Spinal cord (tissue), 10 donors: ENCODE data around the gene CREB5. TPM values are rescaled to one million over a fixed set of nuclear protein-coding genes. Genes with fewer than 3 reads are reported as not detected.

Source experiments
- DNase-seq, 6 donors: peaks; one replicate each; pipeline versions ENCODE4 v3.0.0 to v3.0.0-alpha.2; 2013 to 2015; ENCODE audit warnings: low spot score in 6 of 6, low read depth in 4 of 6
- H3K27ac ChIP-seq: one replicate; pipeline ENCODE4 v1.5.1; 2013; ENCODE audit warnings: low read depth, low read length, control low read depth
- H3K27me3 ChIP-seq: one replicate; pipeline ENCODE4 v1.6.1; 2013; ENCODE audit warnings: low read length; ENCODE audit not compliant: control insufficient read depth, insufficient read depth
- H3K36me3 ChIP-seq: one replicate; pipeline ENCODE4 v1.6.1; 2013; ENCODE audit warnings: low read length; ENCODE audit not compliant: control insufficient read depth, insufficient read depth
- H3K4me1 ChIP-seq: one replicate; pipeline ENCODE4 v1.6.1; 2013; ENCODE audit warnings: low read length; ENCODE audit not compliant: control insufficient read depth, insufficient read depth
- H3K4me3 ChIP-seq: one replicate; pipeline ENCODE4 v1.5.1; 2013; ENCODE audit warnings: low read depth, low read length, control low read depth
- H3K9me3 ChIP-seq: one replicate; pipeline ENCODE4 v1.6.1; 2013; ENCODE audit warnings: low read length; ENCODE audit not compliant: control insufficient read depth, insufficient read depth
- WGBS: methylation state at CpG from one replicate; pipeline ENCODE4 v1.1.5; 2013; ENCODE audit warnings: missing lambda C conversion rate; ENCODE audit not compliant: insufficient coverage; 5-methylcytosine and 5-hydroxymethylcytosine counted together
- polyA plus RNA-seq, 2 donors: library from polyadenylated mRNA; unstranded; fragments of 120-200 nt; gene quantifications; one replicate each; pipeline ENCODE4 v1.2.1, GENCODE V29; 2013; ENCODE audit not compliant: insufficient read length in 2 of 2
- total RNA-seq, 2 donors: library from RNA; depleted of rRNA in 1 of 2; stranded (reverse); fragments of 120-200 nt in 1 of 2; fragments of >200 nt in 1 of 2; gene quantifications; one replicate each; pipeline versions ENCODE4 v1.2.3 to v1.2.4, GENCODE V29; 2013 to 2014
- donor health status: healthy.

CREB5 gene
- total and polyA plus RNA-seq, 4 donors = 15.3 to 34.3 (median 17.0) TPM

- H3K27me3 ChIP-seq = no peaks in the 10 kb centered on the region
- no peak overlapping the region for H3K4me3 ChIP-seq
- DNase-seq = no peak
Observed at GRCh38 chr7:28613262-28613661, 200.9 kb downstream of the CREB5 start.

DNA sequence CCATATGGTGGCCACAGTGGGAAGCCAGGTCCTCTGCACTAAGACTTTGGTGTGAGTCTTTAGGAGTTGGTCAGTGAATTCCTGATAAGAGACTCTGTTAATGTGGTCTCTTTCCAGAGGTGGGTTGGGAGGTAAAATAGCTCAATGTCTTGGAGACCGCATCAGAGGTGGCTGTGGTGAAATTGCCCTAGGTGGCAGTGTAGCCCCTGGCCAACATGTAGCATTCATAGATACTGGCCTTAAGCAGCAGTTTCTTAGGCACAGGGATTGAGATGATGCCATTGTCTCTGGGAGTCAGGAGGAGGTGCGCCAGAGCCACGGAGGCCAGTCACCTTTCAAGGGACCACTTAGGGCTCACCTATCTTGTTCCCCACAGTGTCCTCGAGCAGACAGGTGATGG, 202.8 kb downstream of the CREB5 start:
- Histone ChIP-seq H3K36me3 (no peaks in the 10 kb centered on the region), H3K4me1 (peaks cover under 1% of the 10 kb centered on the region), H3K9me3 (no peaks in the 10 kb centered on the region), H3K27me3 (no peaks in the 10 kb centered on the region), H3K27ac (no peak overlapping the region), H3K4me3 (no peak overlapping the region)
- no peak for DNase-seq
- WGBS = 76% methylated on average over 4 of the region's 4 CpGs

More at GRCh38 chr7:28613262-28613661, 200.9 kb downstream of the CREB5 start:
- Histone ChIP-seq H3K9me3 (no peaks in the 10 kb centered on the region), H3K36me3 (no peaks in the 10 kb centered on the region), H3K27ac (no peak overlapping the region), H3K4me1 (peaks cover 6% of the 10 kb centered on the region)
- 80% methylated on average over 1 of the region's 6 CpGs for WGBS

DNA sequence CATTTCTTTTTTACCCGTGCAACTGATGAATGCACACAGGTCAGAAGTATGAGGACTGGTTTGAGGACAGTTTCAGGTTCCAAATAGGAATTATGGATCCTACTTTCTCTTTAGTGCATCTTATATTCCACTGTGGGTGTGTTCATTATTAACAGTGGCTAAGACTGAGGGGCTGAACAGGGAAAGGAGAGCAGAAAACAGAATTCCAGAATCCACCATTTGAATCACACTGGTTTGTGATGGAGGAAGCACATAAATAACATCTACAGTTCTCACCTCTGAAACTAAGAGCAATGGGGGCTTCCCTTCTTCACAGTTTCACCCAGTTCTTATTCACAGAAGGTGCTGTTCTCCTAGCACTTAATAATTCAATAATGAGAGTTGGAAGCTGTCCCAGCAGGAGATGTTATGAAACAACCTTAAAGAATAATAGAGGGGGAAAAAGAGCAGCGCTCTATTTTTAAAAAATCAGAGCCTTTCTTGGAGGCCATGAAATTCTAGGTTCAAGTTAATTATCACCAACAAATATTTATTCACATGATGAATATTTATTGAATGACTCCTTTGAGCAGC, 205.1 kb downstream of the CREB5 start:
- H3K27ac ChIP-seq = no peak overlapping the region

DNA sequence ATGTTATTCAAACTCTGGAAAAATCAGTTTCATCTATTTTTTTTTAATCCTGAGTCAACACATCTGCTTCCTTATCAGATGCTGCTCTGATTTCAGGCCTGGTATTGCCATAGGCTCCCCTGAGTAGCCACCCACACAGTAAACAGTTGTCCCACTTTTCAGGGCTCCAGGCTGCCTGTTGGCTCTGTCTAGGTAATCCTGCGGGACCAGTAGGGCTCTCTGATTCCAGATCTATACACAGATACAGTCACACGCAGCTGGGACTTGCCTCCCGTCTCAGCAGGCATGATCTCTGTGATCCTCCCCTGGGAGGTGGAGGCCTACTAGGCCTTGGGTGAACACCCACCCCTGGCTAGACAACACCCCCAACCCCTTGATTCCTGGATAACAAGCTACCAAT, 206.1 kb downstream of the CREB5 start:
- WGBS = 92% methylated on average over 2 of the region's 3 CpGs
- H3K4me3 ChIP-seq = no peak overlapping the region
- H3K27me3 ChIP-seq = no peaks in the 10 kb centered on the region
- DNase-seq = no peak
- no peaks in the 10 kb centered on the region for H3K36me3 ChIP-seq
- no peaks in the 10 kb centered on the region for H3K9me3 ChIP-seq
- H3K4me1 ChIP-seq = no peaks in the 10 kb centered on the region
- H3K27ac ChIP-seq = no peak overlapping the region

More for the DNA sequence above, 205.1 kb downstream of the CREB5 start:
- no peak for DNase-seq
- Histone ChIP-seq H3K4me1 (no peaks in the 10 kb centered on the region), H3K27me3 (no peaks in the 10 kb centered on the region), H3K36me3 (no peaks in the 10 kb centered on the region), H3K4me3 (no peak overlapping the region), H3K9me3 (no peaks in the 10 kb centered on the region)
- no CpG with 5 or more reads among the region's 2 CpGs for WGBS

DNA sequence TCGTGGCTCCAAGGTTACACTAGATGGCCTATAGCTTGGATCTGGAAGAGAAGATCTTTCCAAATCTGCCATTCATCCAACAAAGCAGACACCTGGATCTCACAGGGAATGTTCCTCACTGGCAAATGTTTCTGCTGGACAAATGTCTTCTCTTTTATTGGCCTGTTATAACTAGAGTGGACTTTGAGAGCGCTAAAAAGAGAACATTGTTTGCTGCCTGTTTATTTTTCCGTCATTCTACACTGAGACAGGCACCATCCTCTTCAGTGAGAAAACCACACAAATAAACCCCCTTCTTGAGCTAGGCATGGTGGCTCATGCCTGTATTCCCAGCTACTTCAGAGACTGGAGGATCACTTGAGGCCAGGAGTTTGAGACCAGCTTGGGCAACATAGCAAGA, 206.9 kb downstream of the CREB5 start:
- Histone ChIP-seq H3K4me1 (no peaks in the 10 kb centered on the region), H3K4me3 (no peak overlapping the region), H3K27me3 (no peaks in the 10 kb centered on the region), H3K9me3 (no peaks in the 10 kb centered on the region), H3K36me3 (no peaks in the 10 kb centered on the region), H3K27ac (no peak overlapping the region)
- DNase-seq = no peak
- WGBS = 93% methylated on average over 2 of the region's 3 CpGs

- Histone ChIP-seq H3K9me3 (no peaks in the 10 kb centered on the region), H3K36me3 (no peaks in the 10 kb centered on the region), H3K4me1 (no peaks in the 10 kb centered on the region), H3K27ac (no peak overlapping the region), H3K27me3 (no peaks in the 10 kb centered on the region), H3K4me3 (no peak overlapping the region)
- WGBS = 93% methylated on average over 5 of the region's 6 CpGs
- DNase-seq = no peak
Observed at GRCh38 chr7:28621369-28621841, 209.1 kb downstream of the CREB5 start.

- no peaks in the 10 kb centered on the region for H3K9me3 ChIP-seq
- H3K36me3 ChIP-seq = no peaks in the 10 kb centered on the region
- H3K4me3 ChIP-seq = no peak overlapping the region
- no peaks in the 10 kb centered on the region for H3K4me1 ChIP-seq
- no peak overlapping the region for H3K27ac ChIP-seq
- no peak for DNase-seq
- H3K27me3 ChIP-seq = no peaks in the 10 kb centered on the region
- WGBS = no CpG with 5 or more reads among the region's 5 CpGs
Observed at GRCh38 chr7:28623105-28623730, 210.9 kb downstream of the CREB5 start.

DNA sequence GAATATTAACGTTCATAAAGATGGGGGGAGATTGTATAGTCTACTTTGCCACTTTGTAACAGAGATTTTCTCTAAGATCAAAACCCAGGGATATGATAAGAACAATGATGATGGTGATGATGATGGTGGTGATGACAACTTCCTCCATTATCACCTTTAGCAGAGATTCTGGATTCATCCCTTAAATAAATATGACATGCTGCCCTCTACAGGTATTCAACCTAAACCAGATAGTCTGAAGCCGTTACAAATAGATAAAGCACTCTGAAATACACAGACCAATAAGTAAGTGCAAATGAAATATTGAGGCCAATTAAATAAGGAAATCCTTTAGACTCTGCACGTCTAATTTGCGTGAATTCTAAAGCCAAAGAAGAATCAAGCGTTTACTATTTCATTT, 211.5 kb downstream of the CREB5 start:
- no CpG with 5 or more reads among the region's 5 CpGs for WGBS
- DNase-seq = peak in 1 of 6 donors; percentile 71

DNA sequence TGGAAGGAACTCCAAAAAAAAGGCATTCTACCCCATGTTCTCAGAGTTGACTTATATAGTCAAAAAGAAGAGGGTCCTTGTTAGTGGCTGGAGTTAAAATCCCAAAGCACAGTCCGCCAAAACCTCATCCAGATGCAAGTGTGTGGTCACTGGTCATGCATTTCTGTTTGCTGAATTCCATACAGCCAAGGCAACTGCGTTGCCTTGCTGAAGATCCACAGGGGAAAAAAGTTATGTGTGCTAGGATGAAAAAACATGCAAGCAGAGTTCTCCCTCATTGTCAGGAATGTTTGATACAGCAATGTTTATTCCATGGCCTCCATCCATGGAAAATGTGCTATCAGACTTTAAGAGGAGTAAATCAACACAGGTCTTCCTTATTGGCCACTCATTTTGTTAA, 213.1 kb downstream of the CREB5 start:
- Histone ChIP-seq H3K9me3 (no peaks in the 10 kb centered on the region), H3K27me3 (no peaks in the 10 kb centered on the region), H3K27ac (no peak overlapping the region), H3K36me3 (no peaks in the 10 kb centered on the region), H3K4me1 (peaks cover 9% of the 10 kb centered on the region), H3K4me3 (no peak overlapping the region)
- no peak for DNase-seq
- 80% methylated on average over 1 of the region's 2 CpGs for WGBS

More for the DNA sequence above, 211.5 kb downstream of the CREB5 start:
- H3K4me3 ChIP-seq = no peak overlapping the region
- H3K27me3 ChIP-seq = no peaks in the 10 kb centered on the region
- no peaks in the 10 kb centered on the region for H3K36me3 ChIP-seq
- H3K27ac ChIP-seq = no peak overlapping the region
- peaks cover 3% of the 10 kb centered on the region for H3K4me1 ChIP-seq
- H3K9me3 ChIP-seq = no peaks in the 10 kb centered on the region

DNA sequence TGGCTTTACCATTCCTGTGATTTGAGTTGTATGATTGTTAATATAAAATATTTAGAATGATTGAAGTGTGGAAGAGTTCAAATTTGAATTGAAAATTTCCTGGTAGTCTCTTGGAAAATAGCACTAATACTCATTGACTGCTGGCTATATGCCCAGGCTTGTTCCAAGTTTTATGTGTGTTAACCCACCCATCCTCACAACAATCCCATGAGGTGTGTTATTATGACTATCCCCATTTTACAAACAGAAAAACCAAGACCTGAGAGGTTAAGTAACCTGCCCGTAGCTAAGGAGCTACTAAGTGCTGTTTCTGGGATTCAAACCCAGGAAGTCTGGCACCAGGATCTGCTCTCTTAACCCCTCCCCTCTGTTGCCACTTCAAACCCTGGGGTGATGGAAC, 213.9 kb downstream of the CREB5 start:
- Histone ChIP-seq H3K4me1 (peaks cover 9% of the 10 kb centered on the region), H3K4me3 (no peak overlapping the region), H3K27me3 (no peaks in the 10 kb centered on the region), H3K9me3 (no peaks in the 10 kb centered on the region), H3K27ac (no peak overlapping the region), H3K36me3 (no peaks in the 10 kb centered on the region)
- WGBS = no CpG with 5 or more reads among the region's 1 CpG
- no peak for DNase-seq
